M059J (cell line): ENCODE results near the gene TRAF2. TPM values are rescaled to one million over a fixed set of nuclear protein-coding genes. Genes with fewer than 3 reads are reported as not detected.
A peak's percentile ranks its signal among the peaks of the same experiment; 100 is the strongest.
"Not testable (repeated sequence)": the region's sequence is repeated elsewhere in the genome, so short reads cannot be mapped to it uniquely, and the experiment has no call there.

Source experiments
- DNase-seq: peaks from one replicate; pipeline ENCODE4 v3.0.0-alpha.2; 2012; ENCODE audit warnings: low read depth
- total RNA-seq: library from RNA; depleted of rRNA; stranded (reverse); fragments of >200 nt; shearing (Covaris generic); gene quantifications from 2 replicates; pipeline ENCODE4 v1.2.3, GENCODE V29; 2014

Gene TRAF2
- total RNA-seq, 1 experiment from 2014 or later: 26.8 TPM

DNA sequence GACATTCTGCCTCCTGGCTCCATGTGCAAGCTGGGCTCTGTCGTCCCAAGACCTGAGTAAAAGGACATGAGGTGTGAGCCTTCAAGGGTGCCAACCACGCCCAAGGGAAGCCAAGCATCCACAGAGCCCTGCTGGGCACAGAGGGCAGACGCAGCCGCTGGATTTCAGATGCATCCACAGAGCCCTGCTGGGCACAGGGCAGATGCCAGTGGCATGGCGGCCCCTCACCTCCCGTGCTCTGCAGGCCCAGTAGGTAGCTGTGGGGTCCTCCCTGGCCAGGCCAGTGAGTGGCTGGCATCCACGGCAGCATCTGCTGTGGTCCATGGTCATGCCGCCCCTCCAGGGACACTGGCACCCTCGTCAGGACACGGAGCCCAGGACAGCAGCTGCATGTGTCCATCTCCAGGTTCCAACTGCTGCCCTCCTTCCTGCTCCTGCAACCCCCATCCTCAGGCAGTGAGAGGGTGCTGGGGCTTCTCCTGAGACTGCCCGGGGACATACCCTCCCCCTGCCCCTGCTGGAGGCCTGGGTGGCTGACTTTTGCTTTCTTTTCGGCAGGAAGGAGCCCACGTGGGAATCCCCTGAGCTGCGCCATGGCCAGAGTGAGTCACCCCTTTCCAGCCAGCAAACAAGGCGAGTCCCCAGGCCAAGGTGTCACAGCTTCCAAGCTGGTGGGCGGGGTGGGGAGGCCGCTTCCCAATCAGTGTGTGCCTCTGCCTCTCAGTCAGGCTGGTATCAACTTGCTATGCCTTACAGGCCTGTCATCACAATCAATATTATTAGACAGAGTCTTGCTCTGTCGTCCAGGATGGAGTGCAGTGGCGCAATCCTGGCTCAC lies 4.0 kb upstream of the TRAF2 start:
- peak; percentile 94 for DNase-seq

DNA sequence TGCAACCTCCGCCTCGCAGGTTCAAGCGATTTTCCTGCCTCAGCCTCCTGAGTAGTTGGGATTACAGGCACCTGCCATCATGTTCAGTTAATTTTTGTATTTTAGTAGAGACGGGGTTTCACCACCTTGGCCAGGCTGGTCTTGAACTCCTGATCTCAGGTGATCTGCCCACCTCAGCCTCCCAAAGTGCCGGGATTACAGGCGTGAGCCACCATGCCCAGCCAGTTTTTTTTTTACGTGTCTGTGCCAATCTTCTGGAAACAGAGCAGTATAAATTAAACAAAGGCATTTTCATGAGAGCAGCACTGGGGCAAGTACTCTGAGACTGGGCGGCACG lies 3.4 kb upstream of the TRAF2 start:
- DNase-seq: not testable (repeated sequence)

DNA sequence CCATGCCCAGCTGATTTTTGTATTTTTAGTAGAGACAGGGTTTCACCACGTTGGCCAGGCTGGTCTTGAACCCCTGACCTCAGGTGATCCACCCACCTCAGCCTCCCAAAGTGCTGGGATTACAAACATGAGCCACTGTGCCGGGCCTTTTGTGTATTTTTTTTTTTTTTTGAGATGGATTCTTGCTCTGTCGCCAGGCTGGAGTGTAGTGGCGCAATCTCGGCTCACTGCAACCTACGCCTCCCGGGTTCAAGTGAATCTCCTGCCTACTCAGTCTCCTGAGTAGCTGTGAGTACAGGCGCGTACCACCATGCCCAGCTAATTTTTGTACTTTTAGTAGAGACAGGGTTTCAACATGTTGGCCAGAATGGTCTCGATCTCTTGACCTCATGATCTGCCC lies 2.6 kb upstream of the TRAF2 start:
- DNase-seq: not testable (repeated sequence)

DNA sequence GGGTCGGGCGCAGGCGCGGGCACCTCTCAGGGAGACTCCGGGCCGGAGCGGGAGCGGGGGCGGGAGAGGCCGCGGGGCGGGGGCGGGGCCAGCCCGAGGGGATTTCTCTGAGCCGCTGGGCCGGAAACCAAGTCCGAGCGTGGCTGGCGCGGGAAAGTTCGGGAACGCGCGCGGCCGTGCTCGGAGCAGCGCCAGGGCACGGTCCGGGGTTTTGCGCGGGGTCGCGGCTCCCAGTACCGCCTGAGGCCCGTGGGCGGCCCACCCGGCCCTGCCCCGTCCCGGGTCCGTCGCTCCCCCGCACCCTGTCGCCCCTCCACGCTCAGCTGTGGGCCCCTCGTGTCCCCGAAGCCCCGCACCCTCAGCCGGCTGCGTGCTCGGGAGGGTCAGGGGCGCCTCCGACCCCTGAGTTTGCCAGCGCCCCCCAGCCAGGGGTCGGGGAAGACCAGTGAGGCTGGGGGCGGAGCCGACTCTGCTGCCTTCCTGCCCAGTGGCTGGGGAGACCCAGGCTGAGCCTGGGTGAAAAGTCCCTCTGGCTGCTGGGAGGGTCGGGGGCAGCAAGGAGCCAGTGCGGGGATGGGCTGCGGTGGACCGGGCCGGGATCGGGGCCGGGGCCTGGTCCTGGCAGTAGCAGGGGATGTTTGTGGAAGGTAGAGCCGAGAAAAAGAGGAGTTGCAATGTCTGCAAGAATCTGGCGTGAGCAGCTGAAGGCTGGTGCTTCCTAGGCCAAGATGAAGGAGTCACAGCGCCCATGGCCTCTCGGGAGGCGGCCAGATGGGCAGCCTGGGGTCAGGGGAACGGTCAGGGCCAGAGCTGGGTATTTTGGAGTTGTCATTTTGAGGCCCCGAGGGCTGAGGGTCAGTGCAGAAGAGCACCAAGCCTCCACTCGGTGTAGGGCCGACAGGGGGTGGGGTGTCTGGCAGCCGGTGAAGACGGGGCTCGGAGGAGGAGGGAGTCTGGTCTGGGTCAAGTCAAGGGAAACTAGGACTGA lies 588 bp downstream of the TRAF2 start:
- DNase-seq: peak; percentile 24

DNA sequence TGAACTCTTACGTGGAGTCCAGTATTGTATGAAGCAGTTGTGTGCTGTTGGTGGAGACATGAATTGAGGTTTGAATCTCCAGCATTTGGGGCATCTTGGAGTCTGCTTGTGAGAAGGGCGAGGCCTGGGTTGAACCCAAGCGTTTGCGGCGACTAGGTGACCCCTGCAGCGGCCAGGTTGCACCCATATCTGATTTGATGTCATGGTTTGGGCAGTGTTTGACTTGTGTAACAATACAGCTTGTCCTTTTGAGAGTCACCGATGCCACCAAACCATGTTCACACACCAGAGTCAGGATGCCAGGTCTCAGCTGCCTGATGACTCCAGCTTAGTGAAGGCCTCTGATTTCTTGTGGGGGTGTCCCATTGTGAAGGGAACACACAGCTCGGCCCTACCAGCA lies 2.1 kb downstream of the TRAF2 start:
- no peak for DNase-seq

DNA sequence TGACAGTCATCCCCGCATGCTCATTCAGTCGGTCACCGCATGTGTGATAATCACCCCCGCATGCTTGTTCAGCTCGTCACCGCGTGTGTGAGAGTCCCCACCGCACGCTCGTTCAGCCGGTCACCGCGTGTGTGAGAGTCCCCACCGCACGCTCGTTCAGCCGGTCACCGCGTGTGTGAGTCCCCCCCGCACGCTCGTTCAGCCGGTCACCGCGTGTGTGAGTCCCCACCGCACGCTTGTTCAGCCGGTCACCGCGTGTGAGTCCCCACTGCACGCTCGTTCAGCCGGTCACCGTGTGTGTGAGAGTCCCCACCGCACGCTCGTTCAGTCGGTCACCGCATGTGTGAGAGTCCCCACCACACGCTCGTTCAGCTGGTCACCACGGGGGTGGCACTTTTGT lies 3.5 kb downstream of the TRAF2 start:
- DNase-seq: no peak

DNA sequence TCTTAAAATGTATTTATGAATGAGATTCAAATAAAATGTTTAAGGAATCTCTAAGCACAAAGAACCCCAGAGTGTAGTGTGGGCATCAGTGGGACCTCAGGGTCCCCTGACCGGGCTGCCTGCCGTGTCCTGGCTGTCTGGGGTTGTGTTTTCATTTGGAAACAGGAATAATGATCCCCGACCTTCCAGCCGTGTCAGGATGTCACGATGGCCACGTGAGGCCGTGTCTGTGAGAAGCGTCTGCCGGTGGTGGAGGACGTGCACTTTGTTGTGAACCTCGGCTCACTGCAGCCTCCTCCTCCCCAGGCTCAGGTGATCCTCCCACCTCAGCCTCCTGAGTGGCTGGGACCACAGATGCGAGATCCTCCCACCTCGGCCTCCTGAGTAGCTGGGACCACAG lies 4.3 kb downstream of the TRAF2 start:
- DNase-seq: no peak

DNA sequence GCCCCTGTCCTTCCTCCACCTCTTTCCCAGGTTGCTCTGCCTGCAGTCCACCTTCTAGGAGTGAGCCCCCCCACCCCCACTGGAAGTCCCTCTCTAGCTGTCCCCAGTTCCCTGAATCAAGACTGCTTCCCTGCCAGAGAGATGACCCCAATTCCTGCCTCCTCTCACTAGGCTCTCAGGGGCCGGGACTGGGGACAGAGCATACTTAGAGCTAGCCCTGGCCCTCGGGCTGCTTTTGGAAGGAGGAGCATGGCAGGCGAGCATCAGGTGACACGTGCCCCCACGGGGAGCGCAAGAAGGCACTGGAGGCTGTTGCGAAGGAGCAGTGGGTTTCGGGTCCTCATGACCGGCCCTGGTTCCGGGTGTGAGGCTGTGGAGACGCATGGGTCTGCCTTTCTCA lies 9.7 kb downstream of the TRAF2 start:
- no peak for DNase-seq

DNA sequence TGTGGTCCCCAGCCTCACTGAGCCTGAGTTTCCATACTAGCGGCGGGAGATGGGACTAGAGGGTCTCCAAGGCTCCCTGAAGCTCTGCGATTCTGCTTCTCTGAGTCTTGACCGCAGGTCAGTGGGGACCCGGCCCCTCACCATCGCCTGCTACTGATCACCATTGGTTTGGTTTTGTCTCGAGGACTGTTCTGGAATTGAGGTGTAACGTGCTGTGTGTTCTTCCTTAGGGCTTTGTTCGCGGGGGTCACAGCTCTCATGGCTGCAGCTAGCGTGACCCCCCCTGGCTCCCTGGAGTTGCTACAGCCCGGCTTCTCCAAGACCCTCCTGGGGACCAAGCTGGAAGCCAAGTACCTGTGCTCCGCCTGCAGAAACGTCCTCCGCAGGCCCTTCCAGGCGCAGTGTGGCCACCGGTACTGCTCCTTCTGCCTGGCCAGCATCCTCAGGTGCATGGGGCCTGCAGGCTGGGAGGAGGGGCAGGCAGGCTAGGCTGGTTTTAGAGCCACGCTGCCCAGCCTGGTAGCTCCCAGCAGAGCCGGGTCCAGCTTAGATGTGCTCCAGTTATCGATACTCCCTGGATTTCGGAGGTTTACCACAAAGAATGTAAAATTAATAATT lies 12.3 kb downstream of the TRAF2 start:
- DNase-seq: no peak

DNA sequence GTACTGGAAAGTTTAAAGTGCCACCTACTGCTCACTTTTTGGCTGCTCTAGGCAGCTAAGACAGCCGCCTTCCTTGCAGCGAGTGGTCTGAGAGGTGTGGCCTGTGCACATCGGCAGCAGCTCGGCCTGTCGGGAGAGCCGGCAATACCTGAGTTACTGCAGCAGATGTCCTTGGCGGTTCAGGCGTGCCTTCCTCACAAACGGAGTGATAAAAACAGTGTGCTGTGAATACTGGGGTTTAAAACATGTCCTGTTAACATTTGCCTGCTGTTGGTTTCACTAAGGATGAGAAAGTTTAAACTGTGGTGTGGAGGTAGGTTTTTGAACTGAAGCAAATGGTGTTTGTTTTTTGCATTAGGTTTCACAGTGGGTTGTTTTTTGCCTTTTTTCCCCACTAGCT lies 12.9 kb downstream of the TRAF2 start:
- no peak for DNase-seq

DNA sequence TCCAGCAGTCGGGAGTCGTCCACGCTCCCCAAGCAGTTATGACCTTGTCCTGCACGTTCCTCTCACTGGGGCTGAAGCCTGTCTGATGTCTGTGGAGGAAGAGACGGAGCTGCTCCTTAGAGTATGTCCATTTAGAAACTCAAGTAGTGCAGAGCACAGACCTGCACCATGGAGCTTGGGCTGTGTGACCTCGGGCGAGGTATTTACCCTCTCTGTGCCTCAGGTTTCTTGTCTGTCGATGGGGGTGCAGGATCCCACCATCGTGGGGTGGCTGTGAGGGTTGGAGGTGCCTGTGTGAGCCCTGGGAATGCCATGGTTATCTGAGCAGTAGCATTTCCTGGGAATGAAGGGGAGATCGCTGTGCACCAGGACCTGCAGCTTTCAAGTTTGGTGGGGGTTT lies 14.2 kb downstream of the TRAF2 start:
- no peak for DNase-seq

DNA sequence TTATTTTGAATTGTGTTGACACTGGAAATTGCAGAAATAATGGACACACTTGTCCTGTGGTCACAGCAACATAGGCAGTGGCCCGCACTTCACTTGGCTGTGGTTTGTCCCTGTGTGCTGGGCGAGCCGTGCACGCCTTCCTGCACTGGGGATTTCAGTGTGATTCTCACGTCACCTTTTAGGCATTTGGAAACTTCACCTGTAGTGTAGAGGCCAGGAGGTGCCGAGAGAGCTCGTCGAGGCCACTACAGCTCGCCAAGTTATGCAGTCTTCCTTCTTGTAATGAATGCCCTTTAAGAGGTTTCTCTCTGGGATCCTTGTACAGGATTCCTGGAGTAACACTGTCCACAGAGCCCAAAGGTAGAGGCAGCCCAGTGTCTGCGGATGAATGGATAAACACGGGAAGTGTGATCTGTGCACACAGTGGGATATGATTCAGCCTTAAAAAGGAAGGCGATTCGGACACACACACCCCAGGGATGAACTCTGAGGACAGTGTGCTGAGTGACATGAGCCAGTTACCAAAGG lies 14.7 kb downstream of the TRAF2 start:
- DNase-seq: no peak

DNA sequence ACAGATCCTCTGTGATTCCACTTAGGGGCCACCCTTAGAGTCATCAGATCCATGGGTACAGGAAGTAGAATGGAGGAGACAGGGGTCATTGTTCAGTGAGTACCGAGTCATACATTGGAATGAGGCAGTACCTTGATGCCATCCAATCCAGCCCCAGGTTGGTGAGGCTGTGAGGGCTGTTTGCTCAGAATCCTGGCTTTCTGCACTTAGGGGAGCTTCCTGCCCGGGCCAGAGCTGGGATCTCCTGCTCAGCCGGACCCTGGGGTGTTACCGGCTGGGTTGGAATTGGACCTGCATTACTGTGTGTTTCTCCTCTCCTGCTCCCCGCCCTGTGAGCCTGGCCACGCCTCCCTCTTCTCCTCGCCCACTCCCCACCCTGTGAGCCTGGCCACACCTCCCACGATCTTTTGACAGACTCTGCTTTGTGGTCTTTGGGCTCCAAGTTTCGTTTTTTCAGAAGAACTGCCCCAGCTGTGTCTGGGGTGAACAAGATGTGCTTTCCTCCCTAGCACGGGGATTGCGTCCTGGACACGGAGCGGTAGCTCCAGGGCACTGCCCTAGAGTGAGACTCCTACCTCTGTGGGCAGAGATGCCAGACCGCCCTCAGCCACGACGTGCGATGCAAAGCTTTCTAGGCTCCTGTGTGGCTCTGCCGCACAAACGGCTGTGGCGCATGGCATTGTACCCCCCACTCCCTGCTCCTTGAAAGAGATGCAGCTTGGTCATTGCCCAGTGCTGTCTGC lies 15.4 kb downstream of the TRAF2 start:
- DNase-seq: peak; percentile 93

DNA sequence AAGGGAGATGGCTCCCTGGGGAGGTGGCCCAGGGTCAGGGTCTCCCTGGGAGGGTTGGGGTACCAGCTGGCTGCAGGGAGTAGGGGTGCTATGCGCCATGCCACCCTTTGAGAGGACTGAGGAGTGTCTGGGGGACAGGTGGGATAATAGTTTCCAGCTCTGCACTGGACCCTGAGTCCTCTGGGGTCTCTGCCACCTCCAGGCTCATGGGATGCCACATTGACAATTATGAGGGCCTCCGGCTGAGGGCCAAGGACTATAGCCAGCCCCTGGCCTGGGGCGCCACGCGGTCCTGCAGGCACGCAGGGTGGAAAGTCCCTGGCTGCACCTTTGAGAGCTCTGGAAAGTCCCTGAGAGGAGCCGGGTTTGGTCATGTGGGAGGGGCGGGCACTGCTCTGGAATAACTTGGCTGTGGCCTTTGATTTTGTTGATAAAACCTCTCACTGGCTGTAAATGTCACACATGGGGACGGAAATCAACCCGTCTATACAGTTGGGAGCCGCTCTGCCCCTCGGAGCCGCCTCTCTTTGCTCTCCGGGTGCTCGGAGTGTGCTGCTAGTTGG lies 16.0 kb downstream of the TRAF2 start:
- peak; percentile 94 for DNase-seq

DNA sequence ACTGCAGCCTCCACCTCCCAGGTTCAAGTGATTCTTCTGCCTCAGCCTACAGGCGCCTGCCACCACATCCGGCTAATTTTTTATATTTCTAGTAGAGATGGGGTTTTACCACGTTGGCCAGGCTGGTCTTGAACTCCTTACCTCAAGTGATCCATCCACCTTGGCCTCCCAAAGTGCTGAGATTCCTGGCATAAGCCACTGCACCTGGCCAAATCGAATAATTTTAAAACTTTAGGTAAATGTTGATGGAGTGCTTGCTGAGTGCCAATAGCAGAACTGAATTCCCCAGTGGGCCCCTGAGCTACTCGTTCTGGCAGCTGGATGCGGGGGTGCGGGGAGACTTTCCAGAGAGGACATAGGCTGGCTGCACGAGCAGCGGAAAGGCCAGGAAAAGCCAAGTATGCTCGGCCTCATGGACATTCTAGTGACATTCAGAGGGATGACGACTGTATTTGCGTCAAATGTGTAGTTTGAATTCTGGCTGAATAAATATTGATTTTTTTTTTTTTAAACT lies 16.8 kb downstream of the TRAF2 start:
- no peak for DNase-seq

DNA sequence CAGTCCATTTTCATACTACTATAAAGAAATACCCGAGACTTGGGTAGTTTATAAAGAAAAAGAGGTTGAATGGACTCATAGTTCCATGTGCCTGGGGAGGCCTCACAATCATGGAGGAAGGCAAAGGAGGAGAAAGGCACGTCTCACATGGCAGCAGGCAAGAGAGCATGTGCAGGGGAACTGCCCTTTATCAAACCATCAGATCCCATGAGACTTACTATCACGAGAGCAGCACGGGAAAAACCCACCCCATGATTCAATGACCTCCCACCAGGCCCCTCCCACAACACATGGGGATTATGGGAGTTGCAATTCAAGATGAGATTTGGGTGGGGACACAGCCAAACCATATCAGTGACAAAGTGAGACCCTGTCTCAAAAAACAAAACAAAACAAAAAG lies 19.9 kb downstream of the TRAF2 start:
- no peak for DNase-seq

DNA sequence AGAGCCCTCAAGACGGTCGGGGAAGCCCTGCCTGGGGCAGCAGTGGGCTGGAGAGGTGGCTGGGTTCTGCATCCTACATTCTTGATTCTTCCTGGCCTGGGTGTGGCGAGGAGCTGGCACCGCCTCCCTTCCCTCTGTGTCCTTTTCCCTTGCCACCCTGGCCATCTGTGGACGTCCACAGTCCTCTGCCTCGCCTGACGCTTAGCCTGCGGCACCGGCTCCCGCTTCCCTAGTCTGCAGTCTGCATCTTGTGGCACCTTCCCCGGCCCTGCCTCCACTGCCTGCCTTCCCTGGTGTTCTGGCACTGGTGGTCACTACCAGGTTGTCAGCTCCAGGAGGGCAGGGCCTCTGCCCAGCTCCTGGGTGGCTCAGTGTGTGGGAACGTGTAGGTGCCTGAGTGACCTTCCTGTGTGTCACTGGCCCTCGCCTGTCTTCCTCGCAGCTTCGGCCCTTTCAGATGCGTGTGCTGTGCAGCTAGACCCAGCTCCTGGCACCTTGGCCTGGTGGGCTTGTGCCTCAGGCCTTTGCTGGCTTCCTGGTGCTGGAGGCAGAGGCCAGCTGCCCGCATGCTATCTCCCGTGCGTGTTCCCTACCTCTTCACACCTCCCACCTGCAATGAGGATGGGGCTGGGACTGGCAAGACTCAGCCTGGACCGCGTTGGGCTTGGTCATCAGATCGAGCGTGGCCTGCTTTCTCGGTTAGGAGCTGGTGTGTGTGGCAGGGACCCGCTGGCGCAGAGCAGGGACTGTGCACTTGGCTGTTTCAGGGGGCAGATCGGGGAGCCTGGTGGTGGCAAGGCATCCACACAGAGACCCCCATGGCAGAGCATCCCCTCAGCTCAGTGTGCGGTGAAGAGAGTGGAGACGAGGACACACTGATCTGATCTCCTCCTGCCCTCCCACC lies 20.9 kb downstream of the TRAF2 start:
- no peak for DNase-seq

DNA sequence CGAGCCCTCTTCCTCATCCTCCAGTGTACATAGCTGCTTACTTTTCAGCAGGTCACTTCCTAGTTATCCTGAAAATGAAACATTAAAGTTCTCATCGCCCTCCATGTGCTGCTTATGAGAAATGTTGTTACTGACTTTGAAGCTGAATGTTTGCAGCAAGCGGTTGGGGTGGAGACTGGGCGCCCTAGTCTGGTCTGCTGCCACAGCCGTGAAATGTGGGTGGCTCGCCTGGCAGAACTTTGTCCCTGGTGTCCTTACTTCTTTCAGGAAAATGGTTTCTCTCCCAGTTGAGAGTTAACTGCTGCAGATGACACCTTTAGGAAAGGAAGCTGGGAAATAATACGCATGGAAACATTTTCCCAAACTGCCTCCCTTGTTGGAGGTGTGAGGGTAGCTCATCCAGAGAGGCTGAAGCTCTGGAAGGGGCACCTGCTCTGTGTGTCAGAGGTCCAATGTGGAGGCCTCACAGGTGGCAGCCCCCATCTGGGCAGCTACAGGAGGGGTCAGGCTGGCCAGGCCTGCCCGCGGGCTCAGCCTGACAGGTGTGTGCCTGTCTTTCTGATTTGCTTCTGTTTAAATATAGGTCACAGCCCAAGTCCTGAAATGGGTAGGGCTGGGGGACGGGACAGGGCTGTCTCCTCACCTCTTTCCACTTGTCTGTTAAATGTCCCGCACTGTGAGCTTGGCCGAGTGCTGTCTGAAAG lies 24.0 kb downstream of the TRAF2 start:
- DNase-seq: no peak

DNA sequence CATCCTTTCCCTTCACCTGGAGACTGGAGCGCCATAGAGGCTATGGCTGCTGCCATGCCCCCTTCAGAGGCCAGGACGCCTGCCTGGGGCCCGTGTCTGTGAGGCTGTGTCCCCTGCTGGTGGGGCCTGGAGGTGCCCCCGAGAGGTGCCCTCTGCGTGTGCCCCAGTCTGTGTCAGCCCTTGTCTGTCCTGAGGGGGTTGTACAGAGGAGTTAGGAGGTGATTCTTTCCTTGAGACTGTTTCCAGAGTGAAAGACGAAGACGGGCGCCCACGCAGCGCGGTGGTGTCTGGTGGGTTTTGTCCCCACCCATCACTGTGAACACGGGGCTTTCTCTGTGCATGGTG lies 24.6 kb downstream of the TRAF2 start:
- no peak for DNase-seq
